K562 (cell line): ENCODE measurements around the gene PRR19. TPM values are rescaled to one million over a fixed set of nuclear protein-coding genes. Genes with fewer than 3 reads are reported as not detected.
A peak's percentile ranks its signal among the peaks of the same experiment; 100 is the strongest.

Experiments used
- BCOR ChIP-seq: fragments of 450-650 bp; IDR thresholded peaks from 2 replicates; pipeline ENCODE4 v1.6.1; 2016
- CAMTA2 ChIP-seq: fragments of 250-450 bp; sonication (Bioruptor Pico); conservative IDR thresholded peaks from 2 replicates; pipeline ENCODE4 v1.5.1; 2022
- HDAC2 ChIP-seq: fragments of 450-650 bp; IDR thresholded peaks from 2 replicates; pipeline ENCODE4 v1.6.1; 2016; ENCODE audit warnings: mild to moderate bottlenecking
- HDGF ChIP-seq: fragments of 450-650 bp; IDR thresholded peaks from 2 replicates; pipeline ENCODE4 v1.6.1; 2016
- JUND ChIP-seq, 2 experiments: IDR thresholded peaks; 2 replicates in 1 of 2; 3 replicates in 1 of 2; pipeline ENCODE4 v1.6.1; 2011; ENCODE audit warnings: borderline replicate concordance in 2 of 2, low read depth in 2 of 2, low read length in 2 of 2, improper control_type of control experiment in 1 of 2, missing biosample characterization in 1 of 2, missing genetic modification characterization in 1 of 2, missing genetic modification reagents in 1 of 2
- LEF1 ChIP-seq: fragments of 450-650 bp; IDR thresholded peaks from 2 replicates; pipeline ENCODE4 v1.6.1; 2016; ENCODE audit warnings: mild to moderate bottlenecking
- MAFK ChIP-seq: IDR thresholded peaks from 2 replicates; pipeline ENCODE4 v1.6.1; 2011; ENCODE audit warnings: low read length, improper control_type of control experiment
- MEF2A ChIP-seq: IDR thresholded peaks from 2 replicates; pipeline ENCODE4 v1.6.1; 2011; ENCODE audit warnings: low read depth, mild to moderate bottlenecking, low read length, moderate library complexity; ENCODE audit not compliant: control insufficient read depth
- MEIS2 ChIP-seq: fragments of 450-650 bp; IDR thresholded peaks from 2 replicates; pipeline ENCODE4 v1.6.1; 2014; ENCODE audit warnings: mild to moderate bottlenecking; ENCODE audit not compliant: partially characterized antibody
- NFIX ChIP-seq: fragments of 250-450 bp; sonication (Bioruptor Pico); IDR thresholded peaks from 2 replicates; pipeline ENCODE4 v1.4.0; 2020; ENCODE audit warnings: low read depth, mild to moderate bottlenecking, moderate library complexity
- NFRKB ChIP-seq: fragments of 450-650 bp; IDR thresholded peaks from 2 replicates; pipeline ENCODE4 v1.6.1; 2016; ENCODE audit warnings: low read depth
- RAD51 ChIP-seq: fragments of 450-650 bp; IDR thresholded peaks from 2 replicates; pipeline ENCODE4 v1.7.1; 2016; ENCODE audit warnings: low read depth, mild to moderate bottlenecking, borderline replicate concordance
- STAT5A ChIP-seq: IDR thresholded peaks from 2 replicates; pipeline ENCODE4 v1.6.1; 2012; ENCODE audit warnings: low read length, inconsistent platforms, borderline replicate concordance
- ZFP36 ChIP-seq: fragments of 150-350 bp; IDR thresholded peaks from 2 replicates; pipeline ENCODE4 v1.6.1; 2018; ENCODE audit warnings: low read length, low read depth; ENCODE audit not compliant: partially characterized antibody
- ZNF444 ChIP-seq: fragments of 250-450 bp; sonication (Bioruptor Pico); IDR thresholded peaks from 2 replicates; pipeline ENCODE4 v1.4.0; 2020; ENCODE audit warnings: mild to moderate bottlenecking, moderate library complexity
- polyA plus RNA-seq, 8 experiments: library from polyadenylated mRNA; depleted of rRNA in 4 of 8; stranded (reverse) in 5 of 8; unstranded in 3 of 8; fragments of >200 nt; fragmentation: Nextera tagmentation in 2 of 8; fragmentation: Illumina TruSeq in 1 of 8; extraction: Ambion mirVana in 2 of 8; extraction: Trizol in 1 of 8; gene quantifications; 2 replicates each; pipeline versions ENCODE4 v1.2.1 to v1.2.3, GENCODE V29; 2011 to 2014; ENCODE audit warnings: inconsistent platforms in 1 of 8, missing spikeins in 1 of 8
- total RNA-seq, 7 experiments: library from RNA; depleted of rRNA in 6 of 7; stranded (reverse); fragments of >200 nt in 6 of 7; fragmentation: Illumina TruSeq in 2 of 7; extraction: Trizol in 2 of 7; gene quantifications; 2 replicates each; pipeline versions ENCODE4 v1.2.1 to v1.2.3, GENCODE V29; 2011 to 2021; ENCODE audit warnings: low replicate concordance in 1 of 7
- TF ChIP-seq, protein P1 (sequence below), 2 experiments: IDR thresholded peaks; 2 replicates each; pipeline ENCODE4 v1.6.1; 2012; ENCODE audit warnings: improper control_type of control experiment in 2 of 2, low read depth in 2 of 2, low read length in 2 of 2, borderline replicate concordance in 1 of 2
- TF ChIP-seq, protein P2 (sequence below): fragments of 250-450 bp; sonication (Bioruptor Pico); IDR thresholded peaks from 2 replicates; pipeline ENCODE4 v1.8.0; 2021; ENCODE audit warnings: borderline replicate concordance, mild to moderate bottlenecking, moderate library complexity; ENCODE audit not compliant: poor library complexity, severe bottlenecking
- TF ChIP-seq, protein P3 (sequence below): fragments of 250-450 bp; sonication (Bioruptor Pico); IDR thresholded peaks from 2 replicates; pipeline ENCODE4 v1.4.0; 2020; ENCODE audit warnings: mild to moderate bottlenecking, moderate library complexity
- TF ChIP-seq, protein P4 (sequence below): sonication (generic); formaldehyde crosslinking; IDR thresholded peaks from 2 replicates; pipeline ENCODE4 v1.8.0; 2022; ENCODE audit warnings: mild to moderate bottlenecking, missing genetic modification reagents

The PRR19 gene
- total and polyA plus RNA-seq, 9 of the 15 experiments (the other 6 are each of a cell fraction or from before 2014, with no cell fraction given), result 0.10 to 1.6 (median 0.54) TPM

DNA sequence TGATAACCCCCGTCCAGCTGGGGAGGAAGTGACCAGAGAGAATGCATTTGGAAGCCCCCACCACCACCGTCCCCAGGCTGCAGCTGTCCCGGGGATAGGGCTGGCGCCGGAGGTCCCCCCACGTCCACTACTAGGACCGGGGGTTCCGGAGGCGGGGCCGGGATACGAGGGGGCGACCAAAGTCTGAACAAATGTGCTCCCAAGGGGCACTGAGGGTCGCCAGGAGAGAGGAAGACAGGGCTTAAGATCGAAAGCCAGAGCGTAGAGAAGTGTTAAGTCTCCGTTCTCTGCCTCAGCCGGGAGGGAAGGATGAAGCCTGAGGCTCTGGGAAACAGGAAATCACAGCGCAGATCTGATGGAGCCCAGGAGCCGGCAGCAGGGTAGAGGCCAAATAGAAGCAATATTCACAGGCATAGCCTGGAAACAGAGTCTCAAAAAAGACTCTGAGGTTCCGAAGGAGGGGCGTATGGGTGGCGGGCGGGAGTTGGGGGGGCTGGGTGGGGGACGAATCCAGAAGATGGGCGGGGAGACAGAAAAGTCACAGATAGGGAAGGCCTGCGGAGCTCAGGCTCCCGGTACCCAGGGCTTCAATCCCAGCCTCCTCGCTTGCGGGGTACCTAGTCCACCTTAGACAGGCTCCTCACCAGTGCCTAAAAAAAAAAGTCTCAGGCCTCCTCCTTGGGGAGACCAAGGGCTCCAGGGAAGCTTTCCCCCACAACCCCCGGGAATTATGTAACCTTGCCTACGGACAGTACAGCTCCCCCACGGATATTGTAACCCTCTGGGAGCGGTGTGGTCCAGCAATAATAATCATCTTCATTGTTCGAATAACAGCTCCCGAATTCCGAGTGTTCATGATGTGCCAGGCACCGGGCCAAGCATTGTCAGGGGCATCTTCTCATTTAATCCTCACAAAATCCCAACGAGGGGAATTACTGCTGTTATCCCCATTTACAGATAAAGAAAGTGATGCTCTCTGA, 45.9 kb upstream of the PRR19 start (continued):
- TF ChIP-seq, protein P1, sequence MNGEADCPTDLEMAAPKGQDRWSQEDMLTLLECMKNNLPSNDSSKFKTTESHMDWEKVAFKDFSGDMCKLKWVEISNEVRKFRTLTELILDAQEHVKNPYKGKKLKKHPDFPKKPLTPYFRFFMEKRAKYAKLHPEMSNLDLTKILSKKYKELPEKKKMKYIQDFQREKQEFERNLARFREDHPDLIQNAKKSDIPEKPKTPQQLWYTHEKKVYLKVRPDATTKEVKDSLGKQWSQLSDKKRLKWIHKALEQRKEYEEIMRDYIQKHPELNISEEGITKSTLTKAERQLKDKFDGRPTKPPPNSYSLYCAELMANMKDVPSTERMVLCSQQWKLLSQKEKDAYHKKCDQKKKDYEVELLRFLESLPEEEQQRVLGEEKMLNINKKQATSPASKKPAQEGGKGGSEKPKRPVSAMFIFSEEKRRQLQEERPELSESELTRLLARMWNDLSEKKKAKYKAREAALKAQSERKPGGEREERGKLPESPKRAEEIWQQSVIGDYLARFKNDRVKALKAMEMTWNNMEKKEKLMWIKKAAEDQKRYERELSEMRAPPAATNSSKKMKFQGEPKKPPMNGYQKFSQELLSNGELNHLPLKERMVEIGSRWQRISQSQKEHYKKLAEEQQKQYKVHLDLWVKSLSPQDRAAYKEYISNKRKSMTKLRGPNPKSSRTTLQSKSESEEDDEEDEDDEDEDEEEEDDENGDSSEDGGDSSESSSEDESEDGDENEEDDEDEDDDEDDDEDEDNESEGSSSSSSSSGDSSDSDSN (IDR thresholded peaks at IDR 0.05; ENCODE audit: borderline replicate concordance in 1 of 2, low read depth in 2 of 2, low read length in 2 of 2), result peak in 1 of 2 experiments; percentile 70; a peak in 1 of 4 replicates
- TF ChIP-seq NFRKB (no peak), JUND (IDR thresholded peaks at IDR 0.05; ENCODE audit: borderline replicate concordance, low read depth, low read length) (no peak), JUND (tag; IDR thresholded peaks at IDR 0.05; ENCODE audit: borderline replicate concordance, low read depth, low read length) (no peak), BCOR (no peak), MEIS2 (no peak), CAMTA2 (no peak), ZFP36 (no peak), MEF2A (no peak), NFIX (no peak), STAT5A (no peak), RAD51 (no peak), HDAC2 (0 out of 2 replicates have a peak, but pooled peaks have one; percentile 14), MAFK (no peak), ZNF444 (CRISPR knock-in tag) (no peak), LEF1 (no peak), HDGF (no peak)
- TF ChIP-seq, protein P2, sequence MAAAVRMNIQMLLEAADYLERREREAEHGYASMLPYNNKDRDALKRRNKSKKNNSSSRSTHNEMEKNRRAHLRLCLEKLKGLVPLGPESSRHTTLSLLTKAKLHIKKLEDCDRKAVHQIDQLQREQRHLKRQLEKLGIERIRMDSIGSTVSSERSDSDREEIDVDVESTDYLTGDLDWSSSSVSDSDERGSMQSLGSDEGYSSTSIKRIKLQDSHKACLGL (CRISPR knock-in tag), result no peak
- TF ChIP-seq, protein P3, sequence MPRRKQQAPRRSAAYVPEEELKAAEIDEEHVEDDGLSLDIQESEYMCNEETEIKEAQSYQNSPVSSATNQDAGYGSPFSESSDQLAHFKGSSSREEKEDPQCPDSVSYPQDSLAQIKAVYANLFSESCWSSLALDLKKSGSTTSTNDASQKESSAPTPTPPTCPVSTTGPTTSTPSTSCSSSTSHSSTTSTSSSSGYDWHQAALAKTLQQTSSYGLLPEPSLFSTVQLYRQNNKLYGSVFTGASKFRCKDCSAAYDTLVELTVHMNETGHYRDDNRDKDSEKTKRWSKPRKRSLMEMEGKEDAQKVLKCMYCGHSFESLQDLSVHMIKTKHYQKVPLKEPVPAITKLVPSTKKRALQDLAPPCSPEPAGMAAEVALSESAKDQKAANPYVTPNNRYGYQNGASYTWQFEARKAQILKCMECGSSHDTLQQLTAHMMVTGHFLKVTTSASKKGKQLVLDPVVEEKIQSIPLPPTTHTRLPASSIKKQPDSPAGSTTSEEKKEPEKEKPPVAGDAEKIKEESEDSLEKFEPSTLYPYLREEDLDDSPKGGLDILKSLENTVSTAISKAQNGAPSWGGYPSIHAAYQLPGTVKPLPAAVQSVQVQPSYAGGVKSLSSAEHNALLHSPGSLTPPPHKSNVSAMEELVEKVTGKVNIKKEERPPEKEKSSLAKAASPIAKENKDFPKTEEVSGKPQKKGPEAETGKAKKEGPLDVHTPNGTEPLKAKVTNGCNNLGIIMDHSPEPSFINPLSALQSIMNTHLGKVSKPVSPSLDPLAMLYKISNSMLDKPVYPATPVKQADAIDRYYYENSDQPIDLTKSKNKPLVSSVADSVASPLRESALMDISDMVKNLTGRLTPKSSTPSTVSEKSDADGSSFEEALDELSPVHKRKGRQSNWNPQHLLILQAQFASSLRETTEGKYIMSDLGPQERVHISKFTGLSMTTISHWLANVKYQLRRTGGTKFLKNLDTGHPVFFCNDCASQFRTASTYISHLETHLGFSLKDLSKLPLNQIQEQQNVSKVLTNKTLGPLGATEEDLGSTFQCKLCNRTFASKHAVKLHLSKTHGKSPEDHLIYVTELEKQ (CRISPR knock-in tag), result no peak
- TF ChIP-seq, protein P4, sequence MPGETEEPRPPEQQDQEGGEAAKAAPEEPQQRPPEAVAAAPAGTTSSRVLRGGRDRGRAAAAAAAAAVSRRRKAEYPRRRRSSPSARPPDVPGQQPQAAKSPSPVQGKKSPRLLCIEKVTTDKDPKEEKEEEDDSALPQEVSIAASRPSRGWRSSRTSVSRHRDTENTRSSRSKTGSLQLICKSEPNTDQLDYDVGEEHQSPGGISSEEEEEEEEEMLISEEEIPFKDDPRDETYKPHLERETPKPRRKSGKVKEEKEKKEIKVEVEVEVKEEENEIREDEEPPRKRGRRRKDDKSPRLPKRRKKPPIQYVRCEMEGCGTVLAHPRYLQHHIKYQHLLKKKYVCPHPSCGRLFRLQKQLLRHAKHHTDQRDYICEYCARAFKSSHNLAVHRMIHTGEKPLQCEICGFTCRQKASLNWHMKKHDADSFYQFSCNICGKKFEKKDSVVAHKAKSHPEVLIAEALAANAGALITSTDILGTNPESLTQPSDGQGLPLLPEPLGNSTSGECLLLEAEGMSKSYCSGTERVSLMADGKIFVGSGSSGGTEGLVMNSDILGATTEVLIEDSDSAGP (CRISPR knock-in tag), result 0 out of 2 replicates have a peak, but pooled peaks have one; percentile 15
